Endothelial cell (in vitro differentiated cells): ENCODE results near the gene MS4A4A. TPM values are rescaled to one million over a fixed set of nuclear protein-coding genes. Genes with fewer than 3 reads are reported as not detected.
"Not testable (repeated sequence)": the region's sequence is repeated elsewhere in the genome, so short reads cannot be mapped to it uniquely, and the experiment has no call there.

Source experiments
- DNase-seq: peaks from one replicate; pipeline ENCODE4 v3.0.0; 2021; ENCODE audit warnings: low spot score
- H3K27ac Mint-ChIP-seq: one replicate; pipeline ENCODE4 v1.8.0; 2021; ENCODE audit warnings: mixed read lengths, inconsistent platforms; ENCODE audit not compliant: unreplicated experiment
- H3K27me3 Mint-ChIP-seq: one replicate; pipeline ENCODE4 v1.8.0; 2021; ENCODE audit warnings: mild to moderate bottlenecking, moderate library complexity, mixed read lengths, inconsistent platforms; ENCODE audit not compliant: unreplicated experiment
- H3K36me3 Mint-ChIP-seq: one replicate; pipeline ENCODE4 v1.8.0; 2021; ENCODE audit warnings: mild to moderate bottlenecking, low read depth, mixed read lengths, inconsistent platforms; ENCODE audit not compliant: unreplicated experiment
- H3K4me1 Mint-ChIP-seq: one replicate; pipeline ENCODE4 v1.8.0; 2021; ENCODE audit warnings: mild to moderate bottlenecking, mixed read lengths, inconsistent platforms; ENCODE audit not compliant: unreplicated experiment
- H3K4me3 Mint-ChIP-seq: one replicate; pipeline ENCODE4 v1.8.0; 2021; ENCODE audit warnings: mild to moderate bottlenecking, mixed read lengths, inconsistent platforms; ENCODE audit not compliant: unreplicated experiment
- H3K9me3 Mint-ChIP-seq: one replicate; pipeline ENCODE4 v1.8.0; 2021; ENCODE audit warnings: mixed read lengths, inconsistent platforms; ENCODE audit not compliant: unreplicated experiment
- total RNA-seq: library from RNA; stranded (reverse); fragmentation: NEBNext Ultra II Directional; extraction: Animal tissue kit (Norgen Biotek cat#: 25700); gene quantifications from one replicate; pipeline ENCODE4 v1.2.1, GENCODE V29; 2021; ENCODE audit not compliant: unreplicated experiment
- TF ChIP-seq, protein P1 (sequence below): fragments of 200-600 bp; sonication (generic); IDR thresholded peaks from one replicate; pipeline ENCODE4 v1.5.0; 2021; ENCODE audit warnings: antibody characterized with exemption; ENCODE audit not compliant: unreplicated experiment

MS4A4A gene
- total RNA-seq, 1 donor from 2014 or later = not detected

DNA sequence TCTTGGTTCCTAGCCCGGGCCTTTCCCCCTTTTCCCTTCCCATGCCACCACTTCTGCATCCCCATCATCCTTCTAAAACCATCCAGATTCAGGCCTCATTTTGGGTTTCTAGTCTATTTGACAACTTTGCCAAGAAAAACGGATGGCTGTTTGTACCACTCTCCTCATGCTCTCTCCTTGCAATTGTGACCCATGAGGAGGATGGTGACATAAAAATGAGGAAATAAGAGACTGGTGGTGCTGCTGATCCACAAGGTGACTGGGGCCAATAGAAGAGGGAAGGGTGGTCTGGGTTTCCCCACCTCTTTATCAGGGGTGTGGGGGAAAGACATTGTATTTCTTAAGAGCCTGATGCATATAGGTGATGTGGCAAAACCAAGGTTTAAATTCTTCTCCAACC, 1.0 kb downstream of the MS4A4A start:
- TF ChIP-seq, protein P1, sequence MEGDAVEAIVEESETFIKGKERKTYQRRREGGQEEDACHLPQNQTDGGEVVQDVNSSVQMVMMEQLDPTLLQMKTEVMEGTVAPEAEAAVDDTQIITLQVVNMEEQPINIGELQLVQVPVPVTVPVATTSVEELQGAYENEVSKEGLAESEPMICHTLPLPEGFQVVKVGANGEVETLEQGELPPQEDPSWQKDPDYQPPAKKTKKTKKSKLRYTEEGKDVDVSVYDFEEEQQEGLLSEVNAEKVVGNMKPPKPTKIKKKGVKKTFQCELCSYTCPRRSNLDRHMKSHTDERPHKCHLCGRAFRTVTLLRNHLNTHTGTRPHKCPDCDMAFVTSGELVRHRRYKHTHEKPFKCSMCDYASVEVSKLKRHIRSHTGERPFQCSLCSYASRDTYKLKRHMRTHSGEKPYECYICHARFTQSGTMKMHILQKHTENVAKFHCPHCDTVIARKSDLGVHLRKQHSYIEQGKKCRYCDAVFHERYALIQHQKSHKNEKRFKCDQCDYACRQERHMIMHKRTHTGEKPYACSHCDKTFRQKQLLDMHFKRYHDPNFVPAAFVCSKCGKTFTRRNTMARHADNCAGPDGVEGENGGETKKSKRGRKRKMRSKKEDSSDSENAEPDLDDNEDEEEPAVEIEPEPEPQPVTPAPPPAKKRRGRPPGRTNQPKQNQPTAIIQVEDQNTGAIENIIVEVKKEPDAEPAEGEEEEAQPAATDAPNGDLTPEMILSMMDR = no peak
- peaks cover 8% of the 10 kb centered on the region for H3K4me1 Mint-ChIP-seq
- no peak for DNase-seq
- no peaks in the 10 kb centered on the region for H3K36me3 Mint-ChIP-seq
- H3K4me3 Mint-ChIP-seq = no peak overlapping the region
- H3K9me3 Mint-ChIP-seq = no peaks in the 10 kb centered on the region
- no peak overlapping the region for H3K27ac Mint-ChIP-seq
- no peaks in the 10 kb centered on the region for H3K27me3 Mint-ChIP-seq

DNA sequence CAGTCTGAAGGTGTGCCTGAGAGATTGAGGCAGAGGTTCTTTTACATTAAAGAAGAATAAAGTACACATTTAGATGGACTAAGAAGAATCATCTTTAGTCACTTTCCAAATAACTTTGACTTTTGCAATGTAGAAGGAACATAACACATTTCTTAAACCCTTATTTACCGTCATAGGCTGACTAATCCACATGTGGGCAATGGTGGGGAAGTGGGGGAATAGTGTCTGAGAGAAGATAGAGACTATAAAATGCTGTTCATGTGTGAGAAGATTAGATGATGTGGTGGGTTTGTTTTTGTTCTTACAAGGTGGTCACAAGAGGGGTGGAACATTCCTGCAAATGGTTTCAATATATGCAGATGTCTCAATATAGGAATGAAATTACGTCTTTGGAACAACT, 1.8 kb downstream of the MS4A4A start:
- peaks cover under 1% of the 10 kb centered on the region for H3K9me3 Mint-ChIP-seq
- H3K4me3 Mint-ChIP-seq = no peak overlapping the region
- no peak overlapping the region for H3K27ac Mint-ChIP-seq

DNA sequence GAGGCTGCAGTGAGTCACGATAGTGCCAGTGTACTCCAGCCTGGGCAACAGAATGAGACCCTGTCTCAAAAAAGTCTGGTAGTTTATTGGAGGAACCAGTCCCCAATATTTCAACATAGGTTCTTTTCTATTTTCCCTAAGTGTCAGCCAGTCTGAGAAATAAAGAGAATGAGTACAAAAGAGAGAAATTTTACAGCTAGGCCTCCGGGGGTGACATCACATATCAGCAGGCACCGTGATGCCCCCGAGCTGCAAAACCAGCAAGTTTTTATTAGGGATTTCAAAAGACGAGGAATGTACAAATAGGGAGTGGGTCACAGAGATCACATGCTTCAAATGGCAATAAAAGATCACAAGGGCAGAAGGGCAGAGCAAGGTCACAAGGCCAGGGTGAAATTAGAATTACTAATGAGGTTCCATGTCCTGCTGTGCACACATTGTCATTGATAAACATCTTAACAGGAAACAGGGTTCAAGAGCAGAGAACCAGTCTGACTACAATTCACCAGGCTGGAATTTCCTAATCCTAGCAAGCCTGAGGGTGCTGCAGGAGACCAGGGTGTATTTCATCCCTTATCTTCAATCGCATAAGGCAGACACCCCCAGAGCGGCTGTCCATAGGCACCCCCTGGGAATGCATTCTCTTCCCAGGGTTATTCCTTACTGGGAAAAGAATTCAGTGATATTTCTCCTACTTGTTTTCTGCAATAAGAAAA, 5.1 kb downstream of the MS4A4A start:
- H3K4me3 Mint-ChIP-seq, H3K27ac Mint-ChIP-seq, H3K9me3 Mint-ChIP-seq, H3K27me3 Mint-ChIP-seq, H3K36me3 Mint-ChIP-seq, H3K4me1 Mint-ChIP-seq, DNase-seq: not testable (repeated sequence)

More for the DNA sequence above, 1.8 kb downstream of the MS4A4A start:
- TF ChIP-seq, protein P1 = no peak
- H3K36me3 Mint-ChIP-seq = no peaks in the 10 kb centered on the region
- H3K4me1 Mint-ChIP-seq = peaks cover 8% of the 10 kb centered on the region
- DNase-seq = no peak
- H3K27me3 Mint-ChIP-seq = no peaks in the 10 kb centered on the region

- Mint-ChIP-seq H3K27me3 (no peaks in the 10 kb centered on the region), H3K27ac (no peak overlapping the region), H3K9me3 (peaks cover 8% of the 10 kb centered on the region), H3K4me3 (no peak overlapping the region), H3K4me1 (peaks cover 8% of the 10 kb centered on the region), H3K36me3 (peaks cover 4% of the 10 kb centered on the region)
- TF ChIP-seq, protein P1 = no peak
- no peak for DNase-seq
Measured at GRCh38 chr11:60288531-60288930, 8.1 kb downstream of the MS4A4A start.

DNA sequence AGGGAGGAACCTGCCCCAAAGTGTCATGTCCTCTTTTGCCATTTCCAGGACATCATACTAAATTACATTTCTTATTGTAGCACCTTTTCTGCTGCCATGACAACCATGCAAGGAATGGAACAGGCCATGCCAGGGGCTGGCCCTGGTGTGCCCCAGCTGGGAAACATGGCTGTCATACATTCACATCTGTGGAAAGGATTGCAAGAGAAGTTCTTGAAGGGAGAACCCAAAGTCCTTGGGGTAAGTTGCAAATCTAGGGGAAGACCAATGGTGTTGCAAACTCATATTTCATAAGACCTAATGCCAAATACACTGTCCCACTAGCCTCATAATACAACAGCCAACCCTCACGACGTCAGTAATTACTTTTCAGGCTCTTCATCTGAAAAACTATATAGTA, 11.7 kb downstream of the MS4A4A start:
- no peaks in the 10 kb centered on the region for H3K27me3 Mint-ChIP-seq
- H3K9me3 Mint-ChIP-seq = peaks cover 8% of the 10 kb centered on the region
- TF ChIP-seq, protein P1 = no peak
- H3K27ac Mint-ChIP-seq = no peak overlapping the region
- no peak overlapping the region for H3K4me3 Mint-ChIP-seq
- H3K4me1 Mint-ChIP-seq = no peaks in the 10 kb centered on the region
- peaks cover 4% of the 10 kb centered on the region for H3K36me3 Mint-ChIP-seq
- no peak for DNase-seq
